ENCODE measurements around the gene SNX12. TPM values are rescaled to one million over a fixed set of nuclear protein-coding genes. Genes with fewer than 3 reads are reported as not detected.

The SNX12 gene
- polyA plus RNA-seq, 2 of the 4 experiments (the other 2 are of a cell fraction) = 78.4 to 82.4 TPM

- no peak for ATAC-seq
- Histone ChIP-seq H3K9me3 (no peaks in the 10 kb centered on the region), H3K4me2 (no peak overlapping the region), H3K27ac (no peak overlapping the region), H3K4me3 (no peak overlapping the region), H3K4me1 (no peaks in the 10 kb centered on the region)
- 74% methylated on average over 6 of the region's 6 CpGs for WGBS (ENCODE audit: missing lambda C conversion rate)
- POLR2A ChIA-PET = no interaction called here
- CTCF ChIA-PET = interaction anchor here (0.6 to 0.9 kb wide), 2 partner anchors 14 to 18 kb away, joined by 3 to 5 read pairs; no protein-coding TSS in a partner anchor
- no peak for TF ChIP-seq ZNF302 (CRISPR knock-in tag; IDR thresholded peaks at IDR 0.05)
- TF ChIP-seq HOXB5 (CRISPR knock-in tag; IDR thresholded peaks at IDR 0.05) = no peak
- no peak for TF ChIP-seq USF2 (IDR thresholded peaks at IDR 0.05)
- no peak for TF ChIP-seq POLR2A (IDR thresholded peaks at IDR 0.05; ENCODE audit: low read length)
- no peak for TF ChIP-seq RARB (CRISPR knock-in tag; IDR thresholded peaks at IDR 0.05)
- TF ChIP-seq PHF8 (IDR thresholded peaks at IDR 0.05; ENCODE audit: borderline replicate concordance, low read depth) = no peak
- TF ChIP-seq RAD21 (conservative IDR thresholded peaks at IDR 0.05 in 1 of 2, IDR thresholded peaks at IDR 0.05 in 1 of 2) = no peak
- TF ChIP-seq NR3C1 (IDR thresholded peaks at IDR 0.05) = no peak
- TF ChIP-seq FOXS1 (CRISPR knock-in tag; IDR thresholded peaks at IDR 0.05) = no peak
- TF ChIP-seq GATA3 (IDR thresholded peaks at IDR 0.05; ENCODE audit: borderline replicate concordance) = no peak
- no peak for TF ChIP-seq ZC3H11A (IDR thresholded peaks at IDR 0.05)
- no peak for TF ChIP-seq NFE2L2 (conservative IDR thresholded peaks at IDR 0.05; ENCODE audit: low read length)
- no peak for TF ChIP-seq SMC3 (IDR thresholded peaks at IDR 0.05)
- no peak for DNase-seq (ENCODE audit: low read depth in 1 of 2, low spot score in 1 of 2)
- no peak for FAIRE-seq
These were observed 50.7 kb downstream of the SNX12 start for GRCh38 chrX:71017396-71017939.

Small RNA genes lying within 50 kb of the gene (small RNA-seq; reads per million reads assigned to genes)
- gene CXorf65 (0 reads per million in 6 experiments), gene RNU1-56P (0 to 0.43 (median 0) reads per million in 6 experiments)

Other genes with a start within 250 kb of the SNX12 start
- gene TEX11, start 159.6 kb downstream of the SNX12 start, polyA plus RNA-seq (2011; rRNA removed) = not detected in 2 replicates
- gene TEX11, start 159.6 kb downstream of the SNX12 start, polyA plus RNA-seq (2017; fragmentation: RNase III; extraction: RNeasy Plus Mini Kit Qiagen cat#74134 plus additional on column Dnase treatment) = not detected in 3 replicates
- gene SLC7A3, start 137.2 kb downstream of the SNX12 start, polyA plus RNA-seq (2011; rRNA removed) = 0.05 and 0.08 TPM in 2 replicates
- not detected in 3 replicates for gene SLC7A3, start 137.2 kb downstream of the SNX12 start, polyA plus RNA-seq (2017; fragmentation: RNase III; extraction: RNeasy Plus Mini Kit Qiagen cat#74134 plus additional on column Dnase treatment)
- 1.0 and 1.6 TPM in 2 replicates for gene FOXO4, start 27.5 kb upstream of the SNX12 start, polyA plus RNA-seq (2011; rRNA removed)
- gene FOXO4, start 27.5 kb upstream of the SNX12 start, polyA plus RNA-seq (2017; fragmentation: RNase III; extraction: RNeasy Plus Mini Kit Qiagen cat#74134 plus additional on column Dnase treatment) = 1.3 to 2.6 TPM (median 2.3 TPM) in 3 replicates
- not detected in 2 replicates for gene CXorf65, start 38.4 kb upstream of the SNX12 start, polyA plus RNA-seq (2011; rRNA removed)
- not detected in 3 replicates for gene CXorf65, start 38.4 kb upstream of the SNX12 start, polyA plus RNA-seq (2017; fragmentation: RNase III; extraction: RNeasy Plus Mini Kit Qiagen cat#74134 plus additional on column Dnase treatment)
- 0.09 and 0.23 TPM in 2 replicates for gene IL2RG, start 43.2 kb upstream of the SNX12 start, polyA plus RNA-seq (2011; rRNA removed)
- 0.12 to 0.22 TPM (median 0.12 TPM) in 3 replicates for gene IL2RG, start 43.2 kb upstream of the SNX12 start, polyA plus RNA-seq (2017; fragmentation: RNase III; extraction: RNeasy Plus Mini Kit Qiagen cat#74134 plus additional on column Dnase treatment)
- 12.6 and 35.0 TPM in 2 replicates for gene MED12, start 50.3 kb upstream of the SNX12 start, polyA plus RNA-seq (2011; rRNA removed)
- 13.5 to 15.4 TPM (median 14.4 TPM) in 3 replicates for gene MED12, start 50.3 kb upstream of the SNX12 start, polyA plus RNA-seq (2017; fragmentation: RNase III; extraction: RNeasy Plus Mini Kit Qiagen cat#74134 plus additional on column Dnase treatment)
- 1.00 and 1.7 TPM in 2 replicates for gene NLGN3, start 76.5 kb upstream of the SNX12 start, polyA plus RNA-seq (2011; rRNA removed)
- 0.60 to 0.84 TPM (median 0.82 TPM) in 3 replicates for gene NLGN3, start 76.5 kb upstream of the SNX12 start, polyA plus RNA-seq (2017; fragmentation: RNase III; extraction: RNeasy Plus Mini Kit Qiagen cat#74134 plus additional on column Dnase treatment)
- 0.39 and 0.67 TPM in 2 replicates for gene GJB1, start 154.9 kb upstream of the SNX12 start, polyA plus RNA-seq (2011; rRNA removed)
- gene GJB1, start 154.9 kb upstream of the SNX12 start, polyA plus RNA-seq (2017; fragmentation: RNase III; extraction: RNeasy Plus Mini Kit Qiagen cat#74134 plus additional on column Dnase treatment) = 0.10 to 0.15 TPM (median 0.13 TPM) in 3 replicates
- gene ZMYM3, start 185.8 kb upstream of the SNX12 start, polyA plus RNA-seq (2011; rRNA removed) = 18.8 and 23.2 TPM in 2 replicates
- 16.5 to 22.0 TPM (median 19.1 TPM) in 3 replicates for gene ZMYM3, start 185.8 kb upstream of the SNX12 start, polyA plus RNA-seq (2017; fragmentation: RNase III; extraction: RNeasy Plus Mini Kit Qiagen cat#74134 plus additional on column Dnase treatment)
- gene NONO, start 215.3 kb upstream of the SNX12 start, polyA plus RNA-seq (2011; rRNA removed) = 362 and 631 TPM in 2 replicates
- 384 to 405 TPM (median 403 TPM) in 3 replicates for gene NONO, start 215.3 kb upstream of the SNX12 start, polyA plus RNA-seq (2017; fragmentation: RNase III; extraction: RNeasy Plus Mini Kit Qiagen cat#74134 plus additional on column Dnase treatment)
- gene ITGB1BP2, start 233.4 kb upstream of the SNX12 start, polyA plus RNA-seq (2011; rRNA removed) = 3.1 and 3.6 TPM in 2 replicates
- gene ITGB1BP2, start 233.4 kb upstream of the SNX12 start, polyA plus RNA-seq (2017; fragmentation: RNase III; extraction: RNeasy Plus Mini Kit Qiagen cat#74134 plus additional on column Dnase treatment) = 1.4 to 2.4 TPM (median 2.0 TPM) in 3 replicates

Measured in A549 (cell line).